Lung (tissue), 12 donors: Measurements from ENCODE around the gene RASGRF2. TPM values are rescaled to one million over a fixed set of nuclear protein-coding genes. Genes with fewer than 3 reads are reported as not detected.

ENCODE experiments used
- ATAC-seq: fragments of 200-7000 bp; cut with Tn5 transposase; one replicate; pipeline ENCODE4 v1.9.1; 2020; ENCODE audit warnings: moderate number of reproducible peaks; ENCODE audit not compliant: insufficient read depth, low FRiP score
- DNase-seq, 3 donors: peaks; one replicate each; pipeline ENCODE4 v3.0.0-alpha.2; 2013 to 2017
- H3K27ac ChIP-seq, 2 donors: one replicate each; pipeline ENCODE4 v1.5.1; 2013; ENCODE audit warnings: mild to moderate bottlenecking in 2 of 2, moderate library complexity in 2 of 2, control low read depth in 1 of 2, inconsistent platforms in 1 of 2, low read depth in 1 of 2, low read length in 1 of 2
- H3K27me3 ChIP-seq, 3 donors: one replicate each; pipeline ENCODE4 v1.5.1; 2013; ENCODE audit warnings: low read length in 2 of 3; ENCODE audit not compliant: control insufficient read depth in 3 of 3, insufficient read depth in 3 of 3
- H3K36me3 ChIP-seq, 4 donors: one replicate each; pipeline ENCODE4 v1.5.1; 2013; ENCODE audit warnings: low read length in 4 of 4, mild to moderate bottlenecking in 1 of 4, moderate library complexity in 1 of 4; ENCODE audit not compliant: control insufficient read depth in 4 of 4, insufficient read depth in 4 of 4
- H3K4me1 ChIP-seq, 5 donors: one replicate each; pipeline ENCODE4 v1.5.1; 2013; ENCODE audit warnings: low read length in 5 of 5, mild to moderate bottlenecking in 2 of 5, moderate library complexity in 1 of 5; ENCODE audit not compliant: control insufficient read depth in 5 of 5, insufficient read depth in 5 of 5
- H3K4me3 ChIP-seq: one replicate; pipeline ENCODE4 v1.5.1; 2013; ENCODE audit warnings: mild to moderate bottlenecking, control low read depth, moderate library complexity
- H3K9ac ChIP-seq, 2 donors: one replicate each; pipeline ENCODE4 v1.5.1; 2013; ENCODE audit warnings: low read length in 2 of 2, control low read depth in 1 of 2; ENCODE audit not compliant: insufficient read depth in 1 of 2
- H3K9me3 ChIP-seq, 4 donors: one replicate each; pipeline ENCODE4 v1.5.1; 2013; ENCODE audit warnings: low read length in 3 of 4, mild to moderate bottlenecking in 1 of 4, moderate library complexity in 1 of 4; ENCODE audit not compliant: control insufficient read depth in 4 of 4, insufficient read depth in 3 of 4
- WGBS, 2 donors: extraction: QIAGEN DNeasy Blood & Tissue Kit; methylation state at CpG; one replicate each; pipeline ENCODE4 v1.1.7; 2013; 5-methylcytosine and 5-hydroxymethylcytosine counted together
- polyA plus RNA-seq, 2 donors: library from polyadenylated mRNA; stranded (reverse); fragments of 200-250 nt; gene quantifications; one replicate each; pipeline ENCODE4 v1.2.1, GENCODE V29; 2013
- total RNA-seq, 2 donors: library from RNA; depleted of rRNA in 1 of 2; stranded (reverse); fragments of >200 nt in 1 of 2; gene quantifications; one replicate each; pipeline ENCODE4 v1.2.1, GENCODE V29; 2014 to 2021
- TF ChIP-seq, protein P1 (sequence below): IDR thresholded peaks from 2 replicates; pipeline ENCODE4 v1.5.1; 2012; ENCODE audit warnings: mild to moderate bottlenecking; ENCODE audit errors: control extremely low read depth, extremely low read depth
- donor health status: control.
- donor health status: control.
- donor health status: Bipolar disorder and iron deficiency.
- donor health status: healthy.
- donor health status: DM: yes; HTN: yes; CAD: no.

RASGRF2 gene
- total and polyA plus RNA-seq, 4 donors, result 1.0 to 12.0 (median 2.7) TPM

DNA sequence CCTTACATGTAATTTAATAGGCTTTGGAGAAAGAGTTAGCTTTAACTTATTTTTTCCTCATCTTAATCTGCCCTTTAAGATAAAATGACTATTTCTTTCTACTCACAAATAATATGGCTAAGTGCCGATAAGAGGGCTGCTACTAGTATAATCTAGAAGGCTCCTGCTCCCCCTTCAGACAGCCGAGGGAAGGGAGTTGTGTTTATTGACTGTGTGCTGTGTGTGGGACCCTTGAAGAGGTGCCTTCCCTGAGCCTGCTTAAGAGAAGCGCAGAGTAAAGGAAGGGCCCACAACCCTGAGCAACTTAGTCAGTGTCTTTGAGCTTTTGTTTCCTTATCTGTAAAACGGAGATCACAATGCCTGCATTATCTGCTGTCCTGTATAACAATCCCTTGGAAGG lies 244.9 kb downstream of the RASGRF2 start:
- ATAC-seq, result no peak
- H3K4me3 ChIP-seq, result no peak overlapping the region
- H3K9ac ChIP-seq, result no peak overlapping the region
- H3K9me3 ChIP-seq, result no peaks in the 10 kb centered on the region
- no peaks in the 10 kb centered on the region for H3K36me3 ChIP-seq
- H3K27ac ChIP-seq, result no peak overlapping the region
- TF ChIP-seq, protein P1, sequence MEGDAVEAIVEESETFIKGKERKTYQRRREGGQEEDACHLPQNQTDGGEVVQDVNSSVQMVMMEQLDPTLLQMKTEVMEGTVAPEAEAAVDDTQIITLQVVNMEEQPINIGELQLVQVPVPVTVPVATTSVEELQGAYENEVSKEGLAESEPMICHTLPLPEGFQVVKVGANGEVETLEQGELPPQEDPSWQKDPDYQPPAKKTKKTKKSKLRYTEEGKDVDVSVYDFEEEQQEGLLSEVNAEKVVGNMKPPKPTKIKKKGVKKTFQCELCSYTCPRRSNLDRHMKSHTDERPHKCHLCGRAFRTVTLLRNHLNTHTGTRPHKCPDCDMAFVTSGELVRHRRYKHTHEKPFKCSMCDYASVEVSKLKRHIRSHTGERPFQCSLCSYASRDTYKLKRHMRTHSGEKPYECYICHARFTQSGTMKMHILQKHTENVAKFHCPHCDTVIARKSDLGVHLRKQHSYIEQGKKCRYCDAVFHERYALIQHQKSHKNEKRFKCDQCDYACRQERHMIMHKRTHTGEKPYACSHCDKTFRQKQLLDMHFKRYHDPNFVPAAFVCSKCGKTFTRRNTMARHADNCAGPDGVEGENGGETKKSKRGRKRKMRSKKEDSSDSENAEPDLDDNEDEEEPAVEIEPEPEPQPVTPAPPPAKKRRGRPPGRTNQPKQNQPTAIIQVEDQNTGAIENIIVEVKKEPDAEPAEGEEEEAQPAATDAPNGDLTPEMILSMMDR, result no peak
- WGBS, 2 donors, result 71 to 85% methylated on average over 4 of the region's 4 CpGs
- H3K4me1 ChIP-seq, result no peaks in the 10 kb centered on the region
- DNase-seq, result no peak
- no peaks in the 10 kb centered on the region for H3K27me3 ChIP-seq

DNA sequence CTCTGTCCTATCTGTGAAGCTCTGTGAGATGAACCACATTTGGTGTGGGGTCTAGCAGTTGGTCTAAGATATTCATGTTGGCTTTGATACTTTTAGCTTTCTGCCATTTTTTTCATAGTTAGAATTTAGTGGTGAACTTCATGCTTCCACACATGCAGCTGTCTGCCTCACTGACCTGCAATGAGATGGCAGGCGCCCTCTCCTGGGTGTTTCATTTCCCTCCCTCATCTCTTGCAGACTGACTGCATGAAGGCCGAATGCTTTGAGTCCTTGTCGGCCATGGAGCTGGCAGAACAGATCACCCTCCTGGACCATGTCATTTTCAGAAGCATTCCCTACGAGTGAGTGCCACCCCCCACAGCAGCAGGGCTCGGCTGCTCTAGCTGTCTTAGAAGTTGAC lies 246.8 kb downstream of the RASGRF2 start:
- Histone ChIP-seq H3K9me3 (no peaks in the 10 kb centered on the region), H3K4me1 (no peaks in the 10 kb centered on the region), H3K27ac (no peak overlapping the region), H3K27me3 (no peaks in the 10 kb centered on the region), H3K9ac (no peak overlapping the region), H3K36me3 (no peaks in the 10 kb centered on the region), H3K4me3 (no peak overlapping the region)
- ATAC-seq (no peak), DNase-seq (peak in 2 of 3 donors; percentile 11 to 20)
- 85 to 91% methylated on average over 5 of the region's 5 CpGs for WGBS, 2 donors
- TF ChIP-seq, protein P1, result no peak

DNA sequence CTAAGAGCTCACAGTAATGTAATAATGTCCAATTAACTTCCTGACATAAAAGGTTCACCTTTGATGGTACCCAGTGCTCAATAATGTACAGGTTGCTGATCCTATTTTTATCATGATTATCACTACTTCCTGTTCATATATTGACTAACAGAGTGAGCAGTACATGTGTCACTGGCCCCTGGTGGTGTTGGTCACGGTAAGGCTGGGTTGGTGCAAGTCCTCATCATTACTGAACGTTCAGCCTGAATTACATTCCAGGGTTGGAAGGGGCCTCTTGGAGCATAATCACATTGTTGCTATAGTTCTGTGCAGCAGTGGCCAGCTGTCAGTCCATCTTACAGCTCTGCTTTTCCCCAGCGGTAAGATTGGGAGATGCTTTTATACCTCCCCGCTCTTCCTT lies 248.7 kb downstream of the RASGRF2 start:
- Histone ChIP-seq H3K27ac (no peak overlapping the region), H3K4me3 (no peak overlapping the region), H3K9me3 (no peaks in the 10 kb centered on the region), H3K36me3 (no peaks in the 10 kb centered on the region), H3K9ac (no peak overlapping the region), H3K4me1 (peaks cover 0 to 2% (median 0%) of the 10 kb centered on the region in 5 donors), H3K27me3 (no peaks in the 10 kb centered on the region)
- 89% methylated on average over 4 of the region's 4 CpGs for WGBS, 2 donors
- TF ChIP-seq, protein P1, result no peak
- no peak for ATAC-seq
- no peak for DNase-seq

DNA sequence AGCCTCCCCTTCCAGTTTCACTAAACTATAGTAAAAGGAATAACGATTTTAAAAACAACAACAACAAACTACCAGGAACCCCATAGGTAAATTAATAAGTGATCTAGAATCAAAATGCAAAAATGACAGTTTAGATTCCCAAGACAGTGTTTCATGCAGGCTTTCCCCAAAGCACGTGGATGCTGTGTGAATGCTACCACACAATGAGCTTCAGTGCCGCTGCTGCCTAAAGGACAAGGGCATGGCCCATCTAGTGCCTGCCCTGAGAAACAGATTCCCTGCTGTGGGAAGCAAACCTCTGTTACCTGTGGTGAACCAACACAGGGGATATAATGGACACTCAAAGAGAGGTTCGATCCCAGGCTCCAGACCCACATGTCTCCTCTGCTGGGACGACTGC lies 249.2 kb downstream of the RASGRF2 start:
- no peak overlapping the region for H3K9ac ChIP-seq
- no peaks in the 10 kb centered on the region for H3K9me3 ChIP-seq
- WGBS, 2 donors, result 91 to 96% methylated on average over 5 of the region's 5 CpGs
- H3K4me1 ChIP-seq, result peaks cover 0 to 2% (median 0%) of the 10 kb centered on the region in 5 donors
- TF ChIP-seq, protein P1, result no peak
- no peaks in the 10 kb centered on the region for H3K27me3 ChIP-seq
- H3K4me3 ChIP-seq, result no peak overlapping the region
- no peak for DNase-seq
- ATAC-seq, result no peak
- no peaks in the 10 kb centered on the region for H3K36me3 ChIP-seq
- H3K27ac ChIP-seq, result no peak overlapping the region
